Hepatocyte (in vitro differentiated cells): ENCODE measurements around the gene DNAJC12. TPM values are rescaled to one million over a fixed set of nuclear protein-coding genes. Genes with fewer than 3 reads are reported as not detected.
"Not testable (repeated sequence)": the region's sequence is repeated elsewhere in the genome, so short reads cannot be mapped to it uniquely, and the experiment has no call there.

Experiments
- DNase-seq: peaks from one replicate; pipeline ENCODE4 v3.0.0-alpha.2; 2016; ENCODE audit warnings: low spot score
- H2AFZ ChIP-seq: fragments of 200-600 bp; sonication (generic); 2 replicates; pipeline ENCODE4 v1.6.0; 2016; ENCODE audit warnings: antibody characterized with exemption, mild to moderate bottlenecking
- H3K27ac ChIP-seq: fragments of 200-600 bp; sonication (generic); 2 replicates; pipeline ENCODE4 v1.5.1; 2016; ENCODE audit warnings: mild to moderate bottlenecking
- H3K27me3 ChIP-seq: fragments of 200-600 bp; sonication (generic); 2 replicates; pipeline ENCODE4 v1.6.1; 2016
- H3K36me3 ChIP-seq: fragments of 200-600 bp; sonication (generic); replicated peaks from 2 replicates; pipeline ENCODE4 v1.5.1; 2016; ENCODE audit warnings: low read depth; ENCODE audit not compliant: insufficient read depth
- H3K4me1 ChIP-seq: fragments of 200-600 bp; sonication (generic); 2 replicates; pipeline ENCODE4 v1.5.1; 2016; ENCODE audit warnings: mild to moderate bottlenecking, moderate library complexity; ENCODE audit not compliant: insufficient read depth
- H3K4me2 ChIP-seq: fragments of 200-600 bp; sonication (generic); 2 replicates; pipeline ENCODE4 v1.6.0; 2016
- H3K4me3 ChIP-seq: fragments of 200-600 bp; sonication (generic); 2 replicates; pipeline ENCODE4 v1.5.1; 2016; ENCODE audit warnings: mild to moderate bottlenecking
- H3K79me2 ChIP-seq: fragments of 200-600 bp; sonication (generic); 2 replicates; pipeline ENCODE4 v1.6.0; 2017; ENCODE audit warnings: mild to moderate bottlenecking
- H3K9me2 ChIP-seq: fragments of 200-600 bp; sonication (generic); replicated peaks from 2 replicates; pipeline ENCODE4 v1.6.0; 2017; ENCODE audit warnings: mild to moderate bottlenecking; ENCODE audit not compliant: insufficient read depth
- H3K9me3 ChIP-seq: fragments of 200-600 bp; sonication (generic); 2 replicates; pipeline ENCODE4 v1.5.1; 2016; ENCODE audit warnings: low read depth, mild to moderate bottlenecking
- H4K20me1 ChIP-seq: fragments of 200-600 bp; sonication (generic); 2 replicates; pipeline ENCODE4 v1.6.0; 2016; ENCODE audit warnings: mild to moderate bottlenecking; ENCODE audit not compliant: insufficient read depth, poor library complexity, severe bottlenecking
- CTCF ChIP-seq: fragments of 200-600 bp; sonication (generic); IDR thresholded peaks from 2 replicates; pipeline ENCODE4 v1.5.1; 2016; ENCODE audit warnings: antibody characterized with exemption, mild to moderate bottlenecking; ENCODE audit not compliant: poor library complexity
- EZH2 ChIP-seq: fragments of 200-600 bp; sonication (generic); IDR thresholded peaks from 2 replicates; pipeline ENCODE4 v1.6.1; 2016; ENCODE audit warnings: antibody characterized with exemption, mild to moderate bottlenecking, borderline replicate concordance
- EZH2phosphoT487 ChIP-seq: fragments of 200-600 bp; sonication (generic); IDR thresholded peaks from one replicate; pipeline ENCODE4 v1.6.1; 2018; ENCODE audit warnings: antibody characterized with exemption, mild to moderate bottlenecking, low read depth, moderate library complexity; ENCODE audit not compliant: unreplicated experiment, severe bottlenecking
- WGBS: methylation state at CpG from one replicate; pipeline ENCODE4 v1.1.6; 2016; ENCODE audit warnings: low lambda C conversion rate; ENCODE audit errors: missing lambda C conversion rate; 5-methylcytosine and 5-hydroxymethylcytosine counted together
- polyA plus RNA-seq: library from polyadenylated mRNA; unstranded; fragments of >200 nt; fragmentation: Nextera tagmentation; extraction: Ambion mirVana; gene quantifications from 2 replicates; pipeline ENCODE4 v1.2.1, GENCODE V29; 2016
- total RNA-seq: library from RNA; depleted of rRNA; stranded (reverse); fragments of >200 nt; gene quantifications from 2 replicates; pipeline ENCODE4 v1.2.3, GENCODE V29; 2014

The DNAJC12 gene
- total and polyA plus RNA-seq, 2 experiments from 2014 or later = 6.2 to 16.7 TPM

- Histone ChIP-seq H3K4me1 (no peaks in the 10 kb centered on the region), H4K20me1 (no peaks in the 10 kb centered on the region), H3K36me3 (no peaks in the 10 kb centered on the region), H3K27ac (no peak overlapping the region), H3K4me3 (no peak overlapping the region), H2AFZ (no peak overlapping the region), H3K4me2 (no peak overlapping the region), H3K9me2 (no peaks in the 10 kb centered on the region), H3K9me3 (no peaks in the 10 kb centered on the region), H3K27me3 (no peaks in the 10 kb centered on the region), H3K79me2 (no peaks in the 10 kb centered on the region)
- no peak for DNase-seq
- no peak for TF ChIP-seq CTCF
- TF ChIP-seq EZH2 = no peak
- TF ChIP-seq EZH2phosphoT487 = no peak
- 90% methylated on average over 5 of the region's 5 CpGs for WGBS
Measured at GRCh38 chr10:67783606-67784294, 54.2 kb downstream of the DNAJC12 start.

GRCh38 chr10:67782530-67782929 lies 55.5 kb downstream of the DNAJC12 start:
- Histone ChIP-seq H3K9me2 (no peaks in the 10 kb centered on the region), H4K20me1 (no peaks in the 10 kb centered on the region), H3K4me1 (no peaks in the 10 kb centered on the region), H3K9me3 (no peaks in the 10 kb centered on the region), H3K79me2 (no peaks in the 10 kb centered on the region), H3K27me3 (no peaks in the 10 kb centered on the region), H3K27ac (no peak overlapping the region), H3K36me3 (no peaks in the 10 kb centered on the region), H3K4me2 (no peak overlapping the region), H3K4me3 (no peak overlapping the region), H2AFZ (no peak overlapping the region)
- no peak for DNase-seq
- 82% methylated on average over 2 of the region's 2 CpGs for WGBS
- TF ChIP-seq CTCF (no peak), EZH2phosphoT487 (no peak), EZH2 (no peak)

GRCh38 chr10:67780759-67781538 lies 57.0 kb downstream of the DNAJC12 start:
- TF ChIP-seq CTCF (no peak), EZH2 (no peak), EZH2phosphoT487 (no peak)
- H3K4me3 ChIP-seq = no peak overlapping the region
- no peaks in the 10 kb centered on the region for H3K9me3 ChIP-seq
- DNase-seq = no peak
- no peaks in the 10 kb centered on the region for H3K27me3 ChIP-seq
- H3K4me1 ChIP-seq = no peaks in the 10 kb centered on the region
- H3K79me2 ChIP-seq = no peaks in the 10 kb centered on the region
- H4K20me1 ChIP-seq = no peaks in the 10 kb centered on the region
- no peak overlapping the region for H2AFZ ChIP-seq
- no peaks in the 10 kb centered on the region for H3K9me2 ChIP-seq
- 47% methylated on average over 4 of the region's 4 CpGs for WGBS
- no peak overlapping the region for H3K4me2 ChIP-seq
- no peak overlapping the region for H3K27ac ChIP-seq
- H3K36me3 ChIP-seq = no peaks in the 10 kb centered on the region

- WGBS = 53% methylated on average over 5 of the region's 5 CpGs
- H2AFZ ChIP-seq, H3K4me1 ChIP-seq, H3K4me2 ChIP-seq, H3K79me2 ChIP-seq, H3K4me3 ChIP-seq, H3K36me3 ChIP-seq, H3K9me2 ChIP-seq, H3K27ac ChIP-seq, H3K9me3 ChIP-seq, H4K20me1 ChIP-seq, H3K27me3 ChIP-seq, DNase-seq: not testable (repeated sequence)
Measured at GRCh38 chr10:67780204-67780621, 57.8 kb downstream of the DNAJC12 start.
